ENCODE results near the gene POMGNT2. TPM values are rescaled to one million over a fixed set of nuclear protein-coding genes. Genes with fewer than 3 reads are reported as not detected.

The POMGNT2 gene
- total and polyA plus RNA-seq, 2 donors (not counting 1 experiment from before 2014, with no cell fraction given), result 2.8 to 3.1 TPM

DNA sequence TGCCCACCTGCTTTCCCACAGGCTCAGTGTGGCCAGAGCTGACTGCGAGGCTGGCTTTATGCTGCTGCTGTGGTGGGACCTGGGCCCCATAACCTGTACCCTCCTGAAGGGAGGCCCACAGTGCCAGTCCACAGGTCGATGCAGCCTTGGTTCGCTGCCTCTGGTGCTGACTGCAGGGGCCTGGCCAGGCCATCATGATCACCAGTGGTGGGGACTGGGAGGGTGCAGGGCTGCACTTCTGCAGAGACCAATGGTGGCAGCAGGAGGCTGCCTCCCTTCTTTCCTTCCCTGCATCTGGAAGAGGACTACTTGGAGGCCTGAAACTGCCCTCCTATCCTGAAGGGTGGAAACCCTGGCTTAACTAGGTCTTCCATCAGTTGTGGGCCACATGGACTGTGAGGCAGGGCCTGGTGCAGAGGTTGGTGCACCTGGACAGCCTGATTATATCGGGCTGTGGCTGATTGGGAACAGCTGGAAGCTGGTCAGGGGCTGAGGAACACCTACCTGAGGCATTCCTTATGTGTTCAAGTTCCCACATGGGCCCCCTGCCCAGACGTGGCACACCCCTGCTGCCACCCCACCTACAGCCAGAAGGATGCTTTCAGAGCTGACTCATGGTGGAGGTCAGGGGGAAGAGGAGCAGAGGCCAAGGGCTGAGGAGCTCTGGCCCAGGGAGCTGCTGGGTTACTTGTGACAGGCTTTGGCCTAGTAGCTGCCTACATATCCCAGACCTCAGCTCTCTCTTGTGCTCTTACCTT is 29.8 kb downstream of the POMGNT2 start:
- no peak overlapping the region for H3K9ac ChIP-seq (ENCODE audit: low read length)

More for the DNA sequence above, 29.8 kb downstream of the POMGNT2 start:
- H3K27me3 ChIP-seq (replicated peaks in 1 of 4; ENCODE audit: control extremely low read depth in 1 of 4, control insufficient read depth in 3 of 4, insufficient read depth in 4 of 4, low read length in 3 of 4), result no peaks in the 10 kb centered on the region
- no peak overlapping the region for H2AFZ ChIP-seq (ENCODE audit: insufficient read depth, low read depth, low read length, poor library complexity, severe bottlenecking)
- H3K4me1 Mint-ChIP-seq, result no peaks in the 10 kb centered on the region
- H3K4me3 ChIP-seq (ENCODE audit: control extremely low read depth in 1 of 5, extremely low read depth in 1 of 5, insufficient read depth in 1 of 5, low read depth in 2 of 5, low read length in 4 of 5), result no peak overlapping the region
- no peak overlapping the region for H3K4me3 Mint-ChIP-seq
- H3K27me3 Mint-ChIP-seq, result peaks cover 7% of the 10 kb centered on the region
- H3K27ac Mint-ChIP-seq, result no peak overlapping the region
- H3K27ac ChIP-seq (ENCODE audit: low read length in 2 of 2), result no peak overlapping the region
- peaks cover 0 to 8% (median 0%) of the 10 kb centered on the region in 3 donors for H3K9me3 ChIP-seq (ENCODE audit: control extremely low read depth in 1 of 3, control insufficient read depth in 2 of 3, insufficient read depth in 1 of 3, low read length in 2 of 3)
- no peaks in the 10 kb centered on the region for H4K20me1 ChIP-seq (ENCODE audit: control insufficient read depth, insufficient read depth, low read length, poor library complexity, severe bottlenecking)
- no peaks in the 10 kb centered on the region for H3K9me3 Mint-ChIP-seq (ENCODE audit: insufficient read depth)
- intact Hi-C loops (cut with micrococcal nuclease), result no loop called here
- 90% methylated on average over 4 of the region's 5 CpGs for WGBS (ENCODE audit: insufficient coverage)
- H3K36me3 ChIP-seq (replicated peaks in 1 of 2; ENCODE audit: control extremely low read depth in 1 of 2, control insufficient read depth in 1 of 2, extremely low read depth in 1 of 2, insufficient read depth in 2 of 2, low read length in 1 of 2), result peaks cover 0 to 6% of the 10 kb centered on the region in 2 experiments
- CTCF ChIA-PET, result interaction anchor here (0.7 kb wide), 1 partner anchor 95 kb away, joined by 3 read pairs; no protein-coding TSS in a partner anchor
- DNase-seq (no peak), ATAC-seq (ENCODE audit: low read depth) (no peak)
- POLR2A ChIA-PET, result no interaction called here
- no peak overlapping the region for H3K4me2 ChIP-seq (replicated peaks; ENCODE audit: low read depth, low read length, poor library complexity, severe bottlenecking)
- H3K79me2 ChIP-seq (ENCODE audit: control insufficient read depth, insufficient read depth, low read length), result no peaks in the 10 kb centered on the region
- TF ChIP-seq EZH2 (IDR thresholded peaks at IDR 0.05; ENCODE audit: borderline replicate concordance, insufficient read depth, low read depth, low read length, poor library complexity, severe bottlenecking) (no peak), CTCF (IDR thresholded peaks at IDR 0.05) (no peak)
- H3K4me1 ChIP-seq (ENCODE audit: control insufficient read depth in 2 of 2, insufficient read depth in 2 of 2, low read length in 2 of 2), result no peaks in the 10 kb centered on the region
